ENCODE results near the gene WDR19.

Gene WDR19

GRCh38 chr4:39303871-39304270 is 121.5 kb downstream of the WDR19 start:
- DNase-seq (ENCODE audit: low read depth in 3 of 3) = no peak

GRCh38 chr4:39304651-39305050 is 122.3 kb downstream of the WDR19 start:
- no peak for DNase-seq (ENCODE audit: low read depth in 3 of 3)

- DNase-seq (ENCODE audit: low read depth in 3 of 3) = no peak
Observed at GRCh38 chr4:39305912-39306677, 123.8 kb downstream of the WDR19 start.

GRCh38 chr4:39308611-39309010 is 126.3 kb downstream of the WDR19 start:
- no peak for DNase-seq (ENCODE audit: low read depth in 3 of 3)

DNA sequence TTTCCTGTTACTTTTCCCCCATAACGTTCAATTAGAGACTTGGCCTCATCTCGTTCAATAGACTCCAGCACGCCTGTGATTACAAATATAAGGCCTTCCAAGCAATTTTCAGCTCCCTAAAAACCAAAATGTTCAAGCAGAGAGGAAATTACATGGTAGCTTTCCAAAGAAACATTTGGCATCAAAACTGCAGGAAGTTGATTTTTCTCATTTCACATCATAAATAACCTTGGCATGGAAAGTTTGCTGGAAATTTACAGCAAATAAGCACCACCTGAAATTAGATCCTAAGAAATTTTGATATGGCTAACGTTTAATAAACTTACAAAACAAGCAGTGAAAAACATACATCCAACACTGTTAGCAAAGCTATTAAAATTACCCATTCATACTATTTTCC is 130.5 kb downstream of the WDR19 start:
- DNase-seq (ENCODE audit: low read depth in 3 of 3) = no peak

DNA sequence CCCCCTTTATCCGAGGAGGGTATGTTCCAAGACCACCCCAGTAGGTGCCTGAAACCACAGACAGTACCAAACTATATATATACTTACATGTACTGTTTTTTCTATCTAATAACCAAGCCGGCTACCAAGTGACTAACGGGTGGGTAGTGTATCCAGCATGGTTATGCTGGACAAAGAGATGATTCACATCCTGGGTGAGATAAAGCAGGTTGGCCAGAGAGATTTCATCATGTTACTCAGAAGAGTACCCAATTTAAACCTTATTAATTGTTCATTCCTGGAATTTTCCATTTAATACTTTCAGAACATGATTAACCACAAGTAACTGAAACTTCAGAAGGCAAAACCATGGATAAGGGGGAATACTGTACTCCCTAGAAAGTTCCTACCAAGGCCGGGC is 137.3 kb downstream of the WDR19 start:
- no peak for DNase-seq (ENCODE audit: low read depth in 3 of 3)

DNA sequence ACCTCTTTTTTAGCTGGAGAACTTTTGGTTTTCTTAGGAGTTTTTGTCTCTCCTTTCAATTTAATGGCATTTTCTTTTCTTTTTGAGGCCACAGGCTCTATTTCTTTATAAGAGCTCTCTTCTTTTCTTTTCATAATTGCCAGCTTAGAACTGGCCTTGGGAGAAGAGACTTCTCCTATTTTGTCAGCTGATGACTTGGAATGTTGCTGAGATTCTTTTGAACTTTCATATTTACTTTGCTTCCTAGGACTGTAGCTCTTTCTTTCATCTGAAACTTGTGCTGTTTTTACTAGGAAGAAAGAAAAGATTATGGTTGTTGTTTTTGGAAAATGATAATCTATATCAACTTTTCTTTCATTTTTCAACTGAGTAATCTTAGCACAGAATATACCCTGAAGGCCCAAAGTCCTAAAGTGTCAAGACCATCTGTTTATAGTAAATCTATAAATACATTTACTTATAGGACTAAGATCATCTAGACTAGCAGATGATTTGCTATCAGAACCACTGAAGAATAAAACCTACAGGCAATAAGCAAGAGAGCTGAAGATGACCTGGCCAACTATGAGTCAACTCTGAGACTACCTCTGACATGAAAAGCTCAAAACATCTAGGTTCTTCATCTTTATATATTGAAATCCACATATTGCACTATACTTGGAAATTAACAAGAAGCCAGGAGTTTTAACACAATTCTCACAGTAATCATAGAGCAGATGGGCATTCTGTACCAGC is 138.2 kb downstream of the WDR19 start:
- DNase-seq (ENCODE audit: low read depth in 3 of 3) = no peak

- no peak for DNase-seq (ENCODE audit: low read depth in 3 of 3)
Observed at GRCh38 chr4:39323821-39324220, 141.5 kb downstream of the WDR19 start.

DNA sequence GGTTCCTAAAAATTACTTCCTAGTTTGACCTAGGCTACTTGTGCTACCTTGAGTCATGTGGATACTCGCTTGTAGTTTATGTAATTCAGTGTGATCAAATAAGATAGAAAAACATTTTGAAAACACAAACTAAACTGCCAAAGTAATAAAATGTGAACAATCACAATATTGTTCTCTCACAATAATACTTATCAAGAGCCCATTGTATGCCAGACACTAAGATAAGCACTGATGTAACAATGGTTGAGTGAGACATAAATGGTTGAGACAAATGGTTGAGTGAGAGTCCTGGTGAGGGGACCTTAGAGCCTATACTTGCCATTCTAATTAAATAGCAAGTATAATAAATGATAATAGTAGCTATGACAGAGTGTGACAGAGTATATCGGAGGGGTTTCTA is 142.1 kb downstream of the WDR19 start:
- no peak for DNase-seq (ENCODE audit: low read depth in 3 of 3)

- DNase-seq (ENCODE audit: low read depth in 3 of 3) = no peak
Observed at GRCh38 chr4:39324897-39325613, 142.7 kb downstream of the WDR19 start.

DNA sequence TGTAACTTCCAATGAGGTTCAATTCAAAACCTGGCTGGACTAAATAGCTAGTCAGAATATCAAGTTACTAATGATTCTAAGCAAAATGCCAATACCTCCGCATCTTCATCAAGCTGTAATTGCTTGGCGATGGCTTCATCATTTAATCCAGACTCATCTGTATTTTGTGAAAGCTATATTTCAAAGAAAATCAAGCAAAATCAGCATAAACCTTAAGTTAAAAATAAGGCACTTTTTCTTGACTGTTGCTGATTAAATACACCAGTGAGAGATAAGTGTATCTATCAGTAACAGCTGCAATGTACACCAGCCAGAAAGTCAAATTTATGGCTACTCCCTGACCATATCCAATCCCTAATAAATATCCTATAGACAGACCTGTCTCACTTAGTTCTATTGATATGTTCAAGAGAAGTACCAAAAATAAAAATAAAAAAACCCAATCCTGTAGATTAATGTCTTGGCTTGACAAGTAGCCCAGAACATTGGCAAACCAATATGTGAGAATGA is 144.2 kb downstream of the WDR19 start:
- DNase-seq (ENCODE audit: low read depth in 3 of 3) = no peak

DNA sequence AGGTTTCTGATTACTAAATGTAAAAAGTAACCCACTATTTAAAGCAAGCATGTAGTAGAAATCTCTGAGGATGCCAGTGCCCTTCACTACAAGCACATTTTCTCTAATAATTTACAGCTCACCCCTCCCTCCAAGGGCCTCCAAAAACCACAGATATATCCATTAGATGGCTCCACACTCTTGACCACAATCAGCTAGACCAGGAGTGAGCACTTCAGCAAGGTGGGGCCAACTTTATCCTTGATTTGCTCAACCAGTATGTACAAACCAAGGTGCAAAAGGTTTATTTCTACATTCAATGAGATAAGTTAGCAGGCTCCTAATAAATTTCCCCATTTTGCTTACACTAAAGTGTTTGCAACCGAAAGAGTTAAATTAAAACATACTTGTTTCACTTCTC is 148.0 kb downstream of the WDR19 start:
- DNase-seq (ENCODE audit: low read depth in 3 of 3) = no peak

GRCh38 chr4:39331191-39331590 is 148.9 kb downstream of the WDR19 start:
- DNase-seq (ENCODE audit: low read depth in 3 of 3) = no peak
